DMS53 treated with DMSO at 0.1 percent for 48 hours (cell line): ENCODE measurements around the gene DCLRE1B.
A peak's percentile ranks its signal among the peaks of the same experiment; 100 is the strongest.

Source experiments
- DNase-seq: peaks from one replicate; lab custom pipeline; 2025; ENCODE audit not compliant: unreplicated experiment; lab: John Stamatoyannopoulos, UW

The DCLRE1B gene

DNA sequence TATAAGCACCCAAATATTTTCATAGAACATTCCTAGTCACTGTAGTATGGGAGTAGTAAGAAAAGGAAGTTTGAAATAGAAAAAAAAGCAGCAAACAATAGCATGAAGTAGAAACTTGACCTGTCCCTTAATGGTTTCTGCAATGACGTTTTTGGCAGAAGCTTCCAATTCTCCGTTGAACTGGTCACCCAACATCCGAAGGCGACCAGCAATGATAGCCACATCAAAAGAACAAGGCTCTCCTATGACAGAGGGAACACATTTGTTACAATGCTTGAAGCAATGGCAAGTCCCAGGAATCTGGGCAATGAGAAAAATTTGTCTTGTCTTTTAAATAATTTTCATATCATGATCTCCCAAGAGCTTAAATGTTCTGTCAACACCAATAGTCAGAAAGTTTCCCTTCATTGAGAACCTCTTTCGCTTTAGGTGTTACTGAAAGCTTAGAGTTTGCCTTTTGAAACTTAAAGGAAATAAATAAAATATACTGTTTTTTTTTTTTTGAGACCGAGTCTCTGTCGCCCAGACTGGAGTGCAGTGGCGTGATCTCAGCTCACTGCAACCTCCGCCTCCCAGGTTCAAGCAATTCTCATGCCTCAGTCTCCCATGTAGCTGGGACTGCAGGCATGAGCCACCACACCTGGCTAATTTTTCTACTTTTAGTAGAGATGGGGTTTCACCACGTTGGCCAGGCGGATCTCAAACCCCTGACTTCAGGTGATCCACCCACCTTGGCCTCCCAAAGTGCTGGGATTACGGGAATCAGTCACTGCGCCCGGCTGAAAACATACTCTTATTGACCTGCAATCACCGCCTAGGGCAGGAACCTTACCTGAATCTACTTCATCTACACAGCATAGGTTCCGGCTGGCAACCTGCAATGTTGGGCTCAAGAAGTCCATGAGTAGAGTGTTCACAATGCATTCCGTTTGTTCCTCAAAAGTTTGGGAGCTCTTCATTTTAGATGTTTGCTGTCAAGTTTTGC lies 18.4 kb upstream of the DCLRE1B start:
- no peak for DNase-seq

DNA sequence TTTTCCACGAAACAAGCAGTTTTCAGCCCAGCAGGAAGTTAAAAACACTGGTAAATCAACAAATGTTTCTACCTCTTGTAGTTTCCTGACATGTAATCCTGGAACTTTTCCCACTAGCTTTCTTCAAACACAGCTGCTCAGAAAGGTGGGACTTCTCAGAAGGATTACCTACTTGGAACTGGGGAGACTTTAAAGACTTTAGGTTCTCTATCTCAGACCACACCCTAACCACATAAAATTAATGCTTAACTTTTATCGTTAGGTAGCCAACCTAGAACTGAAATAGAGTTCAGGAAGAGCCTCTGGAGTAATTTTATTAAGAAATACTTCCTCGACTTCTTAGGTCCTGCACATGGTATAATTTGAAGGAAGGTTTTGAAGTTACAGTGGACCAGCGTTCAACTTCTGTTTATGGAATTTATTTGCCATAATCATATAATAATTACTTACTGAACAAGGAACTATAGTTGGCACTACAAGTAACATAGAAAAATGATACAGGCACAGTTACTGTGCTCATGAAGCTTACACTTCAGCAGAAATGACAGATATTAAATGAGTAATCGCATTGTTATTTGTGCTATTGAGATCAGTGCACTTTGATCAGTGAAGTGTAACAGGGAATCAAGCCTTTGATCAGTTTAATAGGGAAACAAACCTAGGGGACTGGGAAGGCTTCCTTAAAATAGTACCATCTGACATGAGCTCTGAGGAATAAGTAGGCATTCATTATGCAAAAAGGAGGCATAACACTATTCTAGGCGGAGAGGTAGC lies 17.5 kb upstream of the DCLRE1B start, which contains the start of gene BCL2L15:
Gene BCL2L15, minus strand, starts transcription at position 180 of the 774 bp plus-strand sequence. CDS start 206 bp downstream, outside the sequence.
- DNase-seq: peak; percentile 20

DNA sequence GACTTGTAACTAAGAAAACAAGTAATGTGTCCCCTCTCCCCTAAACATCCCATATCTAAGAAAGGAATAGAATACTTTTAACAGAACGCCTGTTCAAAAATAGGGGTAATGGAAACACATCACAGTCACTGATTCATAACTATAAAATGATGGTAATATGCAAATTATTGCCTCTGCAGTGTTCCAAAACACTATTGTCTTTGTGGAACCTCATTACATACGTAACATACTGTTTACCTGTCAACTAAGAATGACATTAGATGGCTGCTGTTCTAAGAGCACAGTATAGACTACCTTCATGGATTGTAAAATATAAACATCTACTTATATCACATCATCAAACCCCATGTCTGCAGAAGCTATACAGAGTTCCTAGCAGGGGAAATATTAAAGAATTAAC lies 14.3 kb upstream of the DCLRE1B start:
- no peak for DNase-seq

GRCh38 chr1:113891631-113892220 lies 13.4 kb upstream of the DCLRE1B start:
- DNase-seq: no peak

GRCh38 chr1:113893267-113893666 lies 11.9 kb upstream of the DCLRE1B start:
- DNase-seq: no peak

GRCh38 chr1:113895098-113895497 lies 10.0 kb upstream of the DCLRE1B start:
- no peak for DNase-seq

DNA sequence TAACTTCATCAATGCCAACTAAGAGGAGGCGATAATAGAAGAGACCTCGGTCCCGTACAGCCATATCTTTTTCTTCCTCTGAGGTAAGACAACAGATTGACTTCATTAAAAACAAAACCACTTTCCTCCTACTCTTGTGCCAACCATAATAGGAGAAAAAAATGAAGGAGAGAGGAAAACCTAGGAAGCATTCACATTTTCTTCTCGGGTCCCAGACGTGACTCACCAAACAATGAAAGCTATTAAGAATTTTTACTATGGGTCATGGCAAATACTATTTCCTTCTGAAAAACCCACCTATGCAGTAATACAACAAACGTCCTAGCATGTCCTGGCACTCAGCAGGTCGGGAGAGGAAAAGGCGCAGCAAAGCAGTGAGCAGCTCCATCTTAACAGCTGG lies 9.2 kb upstream of the DCLRE1B start:
- DNase-seq: no peak

DNA sequence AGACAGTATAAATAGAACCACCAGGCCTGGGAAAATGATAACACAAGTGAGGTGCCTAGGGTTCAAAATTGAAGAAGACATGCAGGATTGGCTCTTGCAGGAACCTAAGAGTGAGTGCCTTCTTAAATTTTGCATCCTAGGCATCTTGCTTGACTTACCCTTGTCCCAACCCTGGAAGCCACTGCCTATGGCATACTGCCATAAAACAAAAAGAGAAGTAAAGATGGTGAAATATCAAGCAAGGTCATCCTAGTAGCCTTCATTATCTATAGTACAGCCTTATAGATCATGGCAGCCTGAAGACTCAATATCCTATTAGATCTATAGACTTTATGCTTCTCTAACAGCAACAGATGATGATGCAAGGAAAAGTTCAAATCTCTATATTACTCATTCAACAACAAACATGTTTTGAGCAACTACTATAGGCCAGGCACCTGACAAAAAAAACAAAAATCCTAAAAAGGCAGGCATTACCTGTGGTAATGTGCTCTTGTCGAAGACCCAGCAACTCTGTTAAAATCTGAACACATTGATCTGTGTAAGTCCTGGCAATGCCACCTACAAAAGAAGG lies 6.8 kb upstream of the DCLRE1B start:
- no peak for DNase-seq

DNA sequence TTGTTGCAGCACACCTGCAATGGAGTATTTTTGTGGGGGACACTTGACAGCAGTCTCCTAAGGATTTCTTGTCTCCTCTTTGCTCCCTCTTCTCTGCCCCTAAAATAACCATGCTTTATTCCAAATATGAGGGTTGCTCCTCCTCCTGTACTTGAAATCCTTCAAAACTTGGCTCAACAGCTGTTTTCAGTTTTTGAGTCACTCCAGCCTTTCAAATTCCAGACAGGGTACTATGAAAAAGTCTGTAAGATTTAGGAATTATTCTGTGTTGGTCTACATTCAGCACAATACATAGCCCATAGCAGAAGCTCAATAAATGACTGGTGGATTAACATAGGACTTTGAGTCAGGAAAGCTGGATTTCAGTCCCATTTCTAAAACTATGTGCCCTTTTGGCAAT lies 6.0 kb upstream of the DCLRE1B start:
- no peak for DNase-seq

DNA sequence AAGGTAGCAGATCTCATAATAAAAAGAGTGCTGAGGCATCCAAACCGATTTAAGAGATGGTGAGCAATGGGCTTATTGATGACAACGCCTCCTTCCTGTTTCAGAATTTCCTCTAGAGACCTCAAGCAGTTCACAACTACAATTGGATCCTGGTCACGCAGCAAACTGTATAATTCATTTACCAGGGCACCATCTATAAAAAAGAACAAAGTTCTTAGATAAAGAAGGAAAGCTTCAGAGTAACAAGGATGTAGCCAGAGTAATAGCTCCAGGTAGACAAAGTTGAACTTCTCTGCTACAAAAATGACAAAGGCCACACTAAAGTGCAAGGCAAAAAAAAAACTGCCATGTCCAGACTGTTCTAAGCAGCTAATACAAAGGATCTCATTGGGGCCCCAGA lies 3.9 kb upstream of the DCLRE1B start:
- no peak for DNase-seq

GRCh38 chr1:113903501-113904292 lies 1.4 kb upstream of the DCLRE1B start:
- DNase-seq: no peak

- no peak for DNase-seq
Measured at GRCh38 chr1:113904293-113904673, 843 bp upstream of the DCLRE1B start.

DNA sequence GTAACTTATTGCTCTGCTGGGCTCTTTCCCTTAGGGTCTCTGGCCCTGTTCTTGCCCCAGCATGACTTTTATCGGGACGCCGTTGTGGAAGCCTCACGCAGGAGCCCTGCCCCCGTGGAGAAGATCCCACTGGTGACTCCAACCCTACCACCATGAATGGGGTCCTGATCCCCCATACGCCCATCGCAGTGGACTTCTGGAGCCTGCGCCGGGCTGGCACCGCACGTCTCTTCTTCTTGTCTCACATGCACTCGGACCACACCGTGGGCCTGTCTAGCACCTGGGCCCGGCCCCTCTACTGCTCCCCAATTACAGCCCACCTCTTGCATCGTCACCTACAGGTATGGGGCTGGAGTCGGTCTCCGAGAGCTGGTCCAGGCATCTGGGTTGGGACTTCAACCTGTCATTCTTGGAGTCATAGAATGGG lies 322 bp downstream of the DCLRE1B start:
- DNase-seq: no peak

DNA sequence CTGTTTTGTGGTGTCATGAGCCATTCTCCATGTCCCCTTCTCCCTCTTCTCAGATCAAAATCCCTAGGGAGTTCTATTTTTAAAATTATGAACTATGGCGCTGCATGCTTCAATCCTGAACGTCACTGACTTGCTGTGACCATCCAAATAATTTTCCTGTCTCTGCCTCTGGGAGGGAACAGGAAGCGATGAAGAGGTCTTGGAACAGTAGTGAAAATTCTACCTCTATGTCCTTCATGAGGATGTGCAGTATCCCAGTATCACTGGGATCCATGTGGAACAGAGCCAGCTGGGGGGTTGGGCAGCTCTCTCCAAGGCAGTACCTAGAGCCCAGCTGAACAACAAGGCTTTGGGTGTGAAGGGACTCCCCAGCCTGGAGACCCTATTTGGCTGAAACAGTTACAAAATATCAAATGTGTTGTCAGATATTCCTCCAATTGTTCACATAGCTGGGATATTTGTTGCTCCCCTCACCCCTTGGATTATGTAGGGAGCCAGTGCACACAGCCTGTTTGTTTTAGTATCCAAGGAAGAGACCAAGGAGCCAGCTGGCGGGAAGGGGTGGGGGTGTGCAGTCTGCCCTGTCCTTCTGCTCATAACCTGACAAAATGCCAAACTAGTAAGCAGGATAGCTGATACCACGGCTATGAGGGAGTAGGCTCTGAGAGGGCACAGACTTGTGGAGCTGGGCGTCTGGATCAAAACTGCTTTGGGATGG lies 7.6 kb downstream of the DCLRE1B start:
- no peak for DNase-seq

- DNase-seq: no peak
Measured at GRCh38 chr1:113913312-113913668, 8.2 kb downstream of the DCLRE1B start.

- no peak for DNase-seq
Measured at GRCh38 chr1:113913887-113914664, 8.9 kb downstream of the DCLRE1B start.

- DNase-seq: no peak
Measured at GRCh38 chr1:113916974-113917373, 11.8 kb downstream of the DCLRE1B start.

- no peak for DNase-seq
Measured at GRCh38 chr1:113917400-113918082, 12.4 kb downstream of the DCLRE1B start.
